GM12801 (cell line): Measurements from ENCODE around the gene DEPDC1.

Experiments
- CTCF ChIP-seq: IDR thresholded peaks from one replicate; pipeline ENCODE4 v1.5.1; 2011; ENCODE audit warnings: control low read depth; ENCODE audit not compliant: insufficient read length; ENCODE audit errors: extremely low read depth

Gene DEPDC1

DNA sequence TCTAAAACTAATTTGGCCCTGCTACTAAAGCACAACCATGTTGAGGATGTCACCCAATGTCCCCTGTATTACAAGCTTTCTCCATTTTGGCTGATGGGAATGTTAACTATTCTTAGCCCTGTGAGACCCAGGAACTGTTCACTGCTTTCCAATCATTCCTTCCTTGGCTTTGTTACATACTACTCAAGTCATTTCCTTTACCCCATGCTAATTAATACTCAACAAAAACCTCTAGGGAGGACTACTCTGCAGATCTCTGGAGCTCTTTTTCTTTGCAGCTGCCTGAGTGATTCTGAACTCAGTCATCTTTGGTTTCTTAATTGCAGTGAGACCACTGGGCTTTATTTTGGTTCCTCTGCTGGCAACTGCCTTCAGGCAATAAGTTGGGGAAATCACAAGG lies 23.8 kb downstream of the DEPDC1 start:
- no peak for TF ChIP-seq CTCF

GRCh38 chr1:68470388-68470970 lies 26.4 kb downstream of the DEPDC1 start:
- TF ChIP-seq CTCF = no peak

DNA sequence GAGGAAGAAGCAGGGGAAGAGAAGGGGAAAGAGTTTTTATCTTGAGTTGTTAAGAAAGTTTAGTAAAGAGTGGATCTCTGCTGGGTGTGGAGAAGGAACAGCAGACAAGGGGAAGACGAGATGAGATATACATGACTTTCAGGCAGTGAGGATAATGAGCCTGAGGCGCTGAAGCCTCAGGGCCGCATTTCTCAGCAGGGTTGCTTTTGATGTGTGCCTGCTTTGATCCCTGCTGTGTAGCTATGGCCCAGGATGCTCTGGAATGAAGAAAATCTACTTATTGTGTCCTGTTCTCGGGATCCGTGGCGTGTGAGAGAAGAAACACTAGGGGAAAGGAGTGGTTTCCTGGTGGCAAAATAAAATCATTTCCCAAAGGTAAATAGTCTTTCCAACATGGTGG lies 32.0 kb downstream of the DEPDC1 start:
- TF ChIP-seq CTCF = no peak

GRCh38 chr1:68460935-68461334 lies 35.9 kb downstream of the DEPDC1 start:
- TF ChIP-seq CTCF = no peak

DNA sequence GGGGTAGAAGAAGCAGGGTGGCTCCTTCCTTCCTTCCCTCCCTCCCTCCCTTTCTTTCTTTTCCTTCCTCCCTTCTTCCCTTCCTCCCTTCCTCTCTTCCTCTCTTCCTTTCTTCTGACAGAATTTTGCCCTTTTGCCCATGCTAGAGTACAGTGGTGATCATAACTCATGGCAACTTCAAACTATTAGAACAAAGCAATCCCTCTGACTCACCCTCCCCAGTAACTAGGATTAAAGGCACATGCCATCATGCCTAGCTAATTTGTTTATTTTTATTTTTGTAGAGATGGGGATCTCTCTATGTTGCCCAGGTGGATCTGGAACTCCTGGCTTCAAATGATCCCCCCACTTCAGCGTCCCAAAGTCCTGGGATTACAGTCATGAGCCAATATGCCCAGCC lies 37.1 kb downstream of the DEPDC1 start:
- TF ChIP-seq CTCF = no peak

DNA sequence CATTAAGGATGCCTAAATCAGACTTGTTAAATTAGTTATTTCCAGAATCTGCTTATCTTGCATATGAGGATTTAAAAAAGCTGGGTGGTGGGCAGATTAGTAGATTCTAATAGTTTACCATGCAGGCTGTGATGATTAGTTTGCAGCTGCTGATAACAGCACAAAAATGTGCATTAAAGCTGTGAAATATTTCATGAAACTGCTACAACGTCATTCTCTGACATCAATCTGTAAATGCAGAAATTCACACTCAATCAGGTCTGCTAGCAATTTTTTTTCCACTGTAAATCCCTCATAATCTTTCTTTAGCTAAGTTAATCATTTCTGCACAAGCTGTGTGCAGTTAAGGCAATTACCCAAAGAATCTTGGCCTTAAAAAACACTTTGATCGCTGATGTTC lies 37.8 kb downstream of the DEPDC1 start:
- no peak for TF ChIP-seq CTCF

DNA sequence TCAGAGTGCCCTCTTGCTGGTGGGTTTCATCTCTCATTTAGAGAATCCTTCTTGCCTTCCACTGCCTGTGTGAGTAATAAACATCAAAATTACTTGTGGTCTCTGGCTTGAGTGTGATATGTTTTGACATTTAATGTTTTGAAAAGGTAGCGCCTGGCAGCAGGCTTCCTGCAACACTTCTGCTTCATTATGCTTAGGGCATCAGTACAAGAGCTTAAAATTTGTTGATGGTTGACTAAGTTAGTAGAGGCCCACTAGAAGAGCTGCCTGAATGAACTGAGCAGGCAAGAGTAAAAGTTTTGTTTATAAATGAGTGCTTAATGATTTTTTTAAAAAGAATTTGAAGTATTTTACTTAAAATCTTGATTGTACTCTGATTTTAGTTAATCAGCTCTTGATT lies 40.7 kb downstream of the DEPDC1 start:
- no peak for TF ChIP-seq CTCF
